Natural killer cell (primary cell): ENCODE results near the gene RCOR3. TPM values are rescaled to one million over a fixed set of nuclear protein-coding genes. Genes with fewer than 3 reads are reported as not detected.
"Not testable (repeated sequence)": the region's sequence is repeated elsewhere in the genome, so short reads cannot be mapped to it uniquely, and the experiment has no call there.

Experiments used
- ATAC-seq, 3 donors: fragments of 150-1000 bp in 2 of 3; fragments of 200-7000 bp in 1 of 3; cut with Tn5 transposase; 1 replicate in 1 of 3; 2 replicates in 2 of 3; pipeline ENCODE4 v1.10.0; 2021; ENCODE audit warnings: mild to moderate bottlenecking in 2 of 3, moderate library complexity in 2 of 3
- DNase-seq, 2 donors: peaks; one replicate each; pipeline versions ENCODE4 v3.0.0 to v3.0.0-alpha.2; 2013 to 2021; ENCODE audit warnings: mixed read lengths in 1 of 2
- H3K27ac ChIP-seq: one replicate; pipeline ENCODE4 v1.5.1; 2013; ENCODE audit warnings: mild to moderate bottlenecking, low read length
- H3K27me3 ChIP-seq: one replicate; pipeline ENCODE4 v1.6.1; 2013; ENCODE audit warnings: low read length; ENCODE audit not compliant: control insufficient read depth, insufficient read depth
- H3K36me3 ChIP-seq: one replicate; pipeline ENCODE4 v1.6.1; 2013; ENCODE audit warnings: low read length; ENCODE audit not compliant: control insufficient read depth, insufficient read depth
- H3K4me1 ChIP-seq: one replicate; pipeline ENCODE4 v1.6.1; 2013; ENCODE audit warnings: low read length; ENCODE audit not compliant: control insufficient read depth, insufficient read depth
- H3K4me3 ChIP-seq: one replicate; pipeline ENCODE4 v1.5.1; 2013; ENCODE audit warnings: low read length
- H3K9me3 ChIP-seq: one replicate; pipeline ENCODE4 v1.6.1; 2013; ENCODE audit warnings: low read length; ENCODE audit not compliant: control insufficient read depth, insufficient read depth
- H3K27ac Mint-ChIP-seq, 2 donors: one replicate each; pipeline ENCODE4 v1.8.0; 2022; ENCODE audit warnings: mild to moderate bottlenecking in 2 of 2, mixed read lengths in 2 of 2, moderate library complexity in 1 of 2
- H3K27me3 Mint-ChIP-seq, 2 donors: one replicate each; pipeline ENCODE4 v1.8.0; 2022; ENCODE audit warnings: low read depth in 2 of 2, mixed read lengths in 2 of 2
- H3K36me3 Mint-ChIP-seq: one replicate; pipeline ENCODE4 v1.8.0; 2022; ENCODE audit warnings: mixed read lengths
- H3K4me1 Mint-ChIP-seq, 2 donors: one replicate each; pipeline ENCODE4 v1.8.0; 2022; ENCODE audit warnings: mixed read lengths in 2 of 2
- H3K4me3 Mint-ChIP-seq: one replicate; pipeline ENCODE4 v1.8.0; 2022; ENCODE audit warnings: mild to moderate bottlenecking, moderate library complexity, mixed read lengths
- H3K9me3 Mint-ChIP-seq, 2 donors: one replicate each; pipeline ENCODE4 v1.8.0; 2022; ENCODE audit warnings: mixed read lengths in 2 of 2
- WGBS: methylation state at CpG from one replicate; pipeline ENCODE4 v1.1.7; 2013; ENCODE audit warnings: missing lambda C conversion rate; ENCODE audit not compliant: insufficient coverage; 5-methylcytosine and 5-hydroxymethylcytosine counted together
- intact Hi-C: fragments of 100-400 bp; cut with micrococcal nuclease; formaldehyde crosslinking; loops from one replicate; pipeline ENCODE4 v1.14.2; 2022
- total RNA-seq, 4 donors: library from RNA; stranded (reverse); fragments of 120-200 nt in 1 of 4; gene quantifications; one replicate each; pipeline versions ENCODE4 v1.2.3 to v1.2.4, GENCODE V29; 2013 to 2022
- TF ChIP-seq, protein P1 (sequence below): fragments of 200-600 bp; IDR thresholded peaks from one replicate; pipeline ENCODE4 v1.8.0; 2022; ENCODE audit warnings: antibody characterized with exemption

The RCOR3 gene
- total RNA-seq, 3 donors from 2014 or later (not counting 1 experiment from before 2014, with no cell fraction given): 70.9 to 99.2 (median 78.6) TPM

DNA sequence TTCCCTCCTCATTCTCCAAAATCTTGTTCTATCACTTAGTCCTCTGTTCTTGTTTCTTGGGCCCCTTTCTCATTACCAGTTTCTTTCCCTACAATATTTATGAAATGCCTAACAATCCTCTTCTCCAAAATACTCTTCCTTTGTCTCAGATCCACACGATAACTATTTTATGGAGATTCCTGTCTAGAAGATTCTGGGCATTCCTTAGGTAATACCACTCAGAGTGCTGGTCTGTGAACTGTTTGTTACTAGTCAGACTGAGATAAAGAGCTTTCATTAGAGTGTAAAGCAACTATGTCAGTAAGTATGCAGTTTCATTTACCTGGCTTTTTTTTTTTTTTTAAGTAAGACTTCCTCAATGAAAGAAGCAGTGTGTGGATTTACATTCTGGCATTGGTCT is 18.1 kb upstream of the RCOR3 start:
- Histone ChIP-seq H3K27me3 (no peaks in the 10 kb centered on the region), H3K36me3 (no peaks in the 10 kb centered on the region), H3K4me1 (no peaks in the 10 kb centered on the region), H3K27ac (no peak overlapping the region), H3K9me3 (no peaks in the 10 kb centered on the region), H3K4me3 (no peak overlapping the region)
- Mint-ChIP-seq H3K27ac (no peak overlapping the region), H3K27me3 (peaks cover 9 to 12% of the 10 kb centered on the region in 2 donors), H3K9me3 (no peaks in the 10 kb centered on the region), H3K36me3 (no peaks in the 10 kb centered on the region), H3K4me3 (no peak overlapping the region), H3K4me1 (no peaks in the 10 kb centered on the region)
- 100% methylated on average over 1 of the region's 1 CpG for WGBS
- DNase-seq (no peak), ATAC-seq (no peak)
- intact Hi-C loops: no loop called here
- TF ChIP-seq, protein P1, sequence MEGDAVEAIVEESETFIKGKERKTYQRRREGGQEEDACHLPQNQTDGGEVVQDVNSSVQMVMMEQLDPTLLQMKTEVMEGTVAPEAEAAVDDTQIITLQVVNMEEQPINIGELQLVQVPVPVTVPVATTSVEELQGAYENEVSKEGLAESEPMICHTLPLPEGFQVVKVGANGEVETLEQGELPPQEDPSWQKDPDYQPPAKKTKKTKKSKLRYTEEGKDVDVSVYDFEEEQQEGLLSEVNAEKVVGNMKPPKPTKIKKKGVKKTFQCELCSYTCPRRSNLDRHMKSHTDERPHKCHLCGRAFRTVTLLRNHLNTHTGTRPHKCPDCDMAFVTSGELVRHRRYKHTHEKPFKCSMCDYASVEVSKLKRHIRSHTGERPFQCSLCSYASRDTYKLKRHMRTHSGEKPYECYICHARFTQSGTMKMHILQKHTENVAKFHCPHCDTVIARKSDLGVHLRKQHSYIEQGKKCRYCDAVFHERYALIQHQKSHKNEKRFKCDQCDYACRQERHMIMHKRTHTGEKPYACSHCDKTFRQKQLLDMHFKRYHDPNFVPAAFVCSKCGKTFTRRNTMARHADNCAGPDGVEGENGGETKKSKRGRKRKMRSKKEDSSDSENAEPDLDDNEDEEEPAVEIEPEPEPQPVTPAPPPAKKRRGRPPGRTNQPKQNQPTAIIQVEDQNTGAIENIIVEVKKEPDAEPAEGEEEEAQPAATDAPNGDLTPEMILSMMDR: no peak

DNA sequence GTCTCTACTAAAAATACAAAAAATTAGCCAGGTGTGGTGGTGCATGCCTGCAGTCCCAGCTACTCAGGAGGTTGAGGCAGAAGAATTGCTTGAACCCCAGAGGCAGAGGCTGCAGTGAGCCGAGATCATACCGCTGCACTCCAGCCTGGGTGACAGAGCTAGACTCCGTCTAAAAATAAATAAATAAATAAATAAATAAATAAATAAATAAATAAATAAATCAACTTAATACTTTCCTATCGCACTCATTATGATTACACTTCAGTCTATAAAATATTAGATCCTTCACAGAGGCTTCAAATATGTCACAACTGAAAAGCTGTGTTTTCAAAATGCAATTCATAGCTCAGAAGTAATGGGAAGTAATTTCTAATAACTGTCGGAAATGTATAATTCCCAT is 15.5 kb upstream of the RCOR3 start:
- H3K36me3 ChIP-seq, H3K9me3 Mint-ChIP-seq, H3K4me1 Mint-ChIP-seq, H3K27ac Mint-ChIP-seq, H3K36me3 Mint-ChIP-seq, H3K9me3 ChIP-seq, H3K4me3 Mint-ChIP-seq, ATAC-seq, H3K4me1 ChIP-seq, H3K4me3 ChIP-seq, intact Hi-C loops, DNase-seq, H3K27me3 ChIP-seq, H3K27ac ChIP-seq: not testable (repeated sequence)
- no CpG with 5 or more reads among the region's 5 CpGs for WGBS
- H3K27me3 Mint-ChIP-seq: peaks cover 19% of the 10 kb centered on the region in 2 donors

DNA sequence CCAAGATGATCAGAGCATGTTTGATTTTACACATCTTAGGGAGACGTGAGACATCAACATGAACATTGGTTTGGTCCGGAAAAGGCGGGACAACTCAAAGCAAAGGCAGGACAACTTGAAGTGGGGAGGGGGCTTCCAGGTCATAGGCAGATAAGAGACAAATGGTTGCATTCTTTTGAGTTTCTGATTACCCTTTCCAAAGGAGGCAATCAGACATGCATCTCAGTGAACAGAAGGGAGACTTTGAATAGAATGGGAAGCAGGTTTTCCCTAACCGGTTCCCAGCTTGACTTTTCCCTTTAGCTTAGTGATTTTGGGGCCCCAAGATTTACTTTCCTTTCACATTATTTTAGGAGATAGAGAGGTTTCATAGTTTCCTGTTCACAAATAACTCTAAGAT is 12.6 kb upstream of the RCOR3 start:
- H3K9me3 Mint-ChIP-seq, H3K27me3 ChIP-seq, H3K9me3 ChIP-seq, H3K4me1 ChIP-seq, H3K36me3 ChIP-seq, ATAC-seq, DNase-seq, H3K4me3 ChIP-seq, H3K4me1 Mint-ChIP-seq, H3K27ac Mint-ChIP-seq, H3K27ac ChIP-seq, intact Hi-C loops, H3K36me3 Mint-ChIP-seq, H3K4me3 Mint-ChIP-seq: not testable (repeated sequence)
- WGBS: 88% methylated on average over 3 of the region's 4 CpGs
- peaks cover 15 to 19% of the 10 kb centered on the region in 2 donors for H3K27me3 Mint-ChIP-seq

DNA sequence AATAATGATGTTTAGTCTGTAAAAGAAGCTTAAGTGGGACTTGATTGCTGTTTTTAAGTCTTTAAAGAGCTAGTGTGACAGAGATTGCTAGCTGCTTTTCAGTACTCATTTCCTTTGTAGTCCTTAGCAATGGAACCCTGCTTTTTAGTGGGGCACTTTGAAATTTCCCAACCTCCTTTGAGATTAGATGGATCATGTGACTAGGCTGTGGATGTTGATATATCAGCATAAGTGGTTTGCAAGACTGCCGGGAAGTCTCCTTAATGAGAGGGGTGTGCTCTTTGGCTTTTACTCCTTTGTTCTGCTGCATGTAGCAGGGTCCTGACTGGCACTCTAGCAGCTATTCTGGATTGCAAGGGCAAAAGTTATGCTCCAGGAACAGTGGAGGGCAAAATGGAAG is 11.2 kb upstream of the RCOR3 start:
- Mint-ChIP-seq H3K4me3 (no peak overlapping the region), H3K9me3 (no peaks in the 10 kb centered on the region), H3K36me3 (no peaks in the 10 kb centered on the region), H3K4me1 (no peaks in the 10 kb centered on the region), H3K27ac (no peak overlapping the region), H3K27me3 (peaks cover 16 to 19% of the 10 kb centered on the region in 2 donors)
- Histone ChIP-seq H3K27ac (no peak overlapping the region), H3K36me3 (no peaks in the 10 kb centered on the region), H3K4me1 (no peaks in the 10 kb centered on the region), H3K9me3 (no peaks in the 10 kb centered on the region), H3K27me3 (no peaks in the 10 kb centered on the region), H3K4me3 (no peak overlapping the region)
- DNase-seq: peak in 1 of 2 donors; percentile 7
- ATAC-seq: no peak
- 0% methylated on average over 1 of the region's 1 CpG for WGBS
- TF ChIP-seq, protein P1: no peak
- intact Hi-C loops: no loop called here

DNA sequence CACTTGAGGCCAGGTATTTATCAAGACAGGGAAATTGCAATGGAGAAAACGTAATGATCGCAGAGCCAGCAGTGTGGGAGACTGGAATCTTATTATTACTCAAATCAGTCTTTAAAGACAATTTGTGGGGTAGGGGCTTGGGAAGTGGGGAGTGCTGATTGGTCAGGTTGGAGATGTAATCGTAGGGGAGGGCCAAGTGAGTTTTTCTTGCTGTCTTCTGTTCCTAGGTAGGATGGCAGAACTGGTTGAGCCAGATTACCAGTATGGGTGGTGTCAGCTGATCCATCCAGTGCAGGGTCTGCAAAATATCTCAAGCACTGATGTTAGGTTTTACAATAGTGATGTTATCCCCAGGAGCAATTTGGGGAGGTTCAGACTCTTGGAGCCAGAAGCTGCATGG is 9.6 kb upstream of the RCOR3 start:
- H3K27ac Mint-ChIP-seq, H3K4me3 Mint-ChIP-seq, intact Hi-C loops, H3K9me3 ChIP-seq, H3K4me1 ChIP-seq, H3K4me3 ChIP-seq, ATAC-seq, H3K9me3 Mint-ChIP-seq, H3K36me3 ChIP-seq, H3K36me3 Mint-ChIP-seq, DNase-seq, H3K4me1 Mint-ChIP-seq, H3K27me3 ChIP-seq, H3K27ac ChIP-seq: not testable (repeated sequence)
- WGBS: 88% methylated on average over 2 of the region's 3 CpGs
- H3K27me3 Mint-ChIP-seq: peaks cover 10 to 16% of the 10 kb centered on the region in 2 donors
